LNCAP (cell line): ENCODE measurements around the gene JDP2.

Experiments
- TF ChIP-seq, protein P1 (sequence below): fragments of 450-650 bp; IDR thresholded peaks from 2 replicates; pipeline ENCODE4 v1.5.1; 2017; ENCODE audit warnings: mild to moderate bottlenecking

The JDP2 gene

DNA sequence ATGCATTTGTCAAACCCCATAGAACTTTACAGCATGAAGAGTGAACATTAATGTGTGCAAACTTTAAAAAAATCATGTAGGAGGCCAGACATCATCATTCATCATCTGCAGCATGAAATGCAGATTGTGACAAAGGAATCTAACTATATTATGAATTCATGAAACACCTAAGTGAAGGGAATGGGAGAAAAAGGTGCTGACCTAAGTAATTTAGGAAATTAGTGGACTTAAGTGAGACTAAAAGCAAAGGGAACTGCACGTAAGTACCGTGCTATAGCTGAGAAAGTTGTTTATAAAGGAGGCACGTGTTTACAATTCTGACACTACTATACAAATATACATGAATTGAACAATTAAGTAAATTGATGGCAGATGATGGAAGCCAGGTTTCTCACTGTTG is 37.6 kb upstream of the JDP2 start:
- TF ChIP-seq, protein P1, sequence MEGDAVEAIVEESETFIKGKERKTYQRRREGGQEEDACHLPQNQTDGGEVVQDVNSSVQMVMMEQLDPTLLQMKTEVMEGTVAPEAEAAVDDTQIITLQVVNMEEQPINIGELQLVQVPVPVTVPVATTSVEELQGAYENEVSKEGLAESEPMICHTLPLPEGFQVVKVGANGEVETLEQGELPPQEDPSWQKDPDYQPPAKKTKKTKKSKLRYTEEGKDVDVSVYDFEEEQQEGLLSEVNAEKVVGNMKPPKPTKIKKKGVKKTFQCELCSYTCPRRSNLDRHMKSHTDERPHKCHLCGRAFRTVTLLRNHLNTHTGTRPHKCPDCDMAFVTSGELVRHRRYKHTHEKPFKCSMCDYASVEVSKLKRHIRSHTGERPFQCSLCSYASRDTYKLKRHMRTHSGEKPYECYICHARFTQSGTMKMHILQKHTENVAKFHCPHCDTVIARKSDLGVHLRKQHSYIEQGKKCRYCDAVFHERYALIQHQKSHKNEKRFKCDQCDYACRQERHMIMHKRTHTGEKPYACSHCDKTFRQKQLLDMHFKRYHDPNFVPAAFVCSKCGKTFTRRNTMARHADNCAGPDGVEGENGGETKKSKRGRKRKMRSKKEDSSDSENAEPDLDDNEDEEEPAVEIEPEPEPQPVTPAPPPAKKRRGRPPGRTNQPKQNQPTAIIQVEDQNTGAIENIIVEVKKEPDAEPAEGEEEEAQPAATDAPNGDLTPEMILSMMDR = no peak

DNA sequence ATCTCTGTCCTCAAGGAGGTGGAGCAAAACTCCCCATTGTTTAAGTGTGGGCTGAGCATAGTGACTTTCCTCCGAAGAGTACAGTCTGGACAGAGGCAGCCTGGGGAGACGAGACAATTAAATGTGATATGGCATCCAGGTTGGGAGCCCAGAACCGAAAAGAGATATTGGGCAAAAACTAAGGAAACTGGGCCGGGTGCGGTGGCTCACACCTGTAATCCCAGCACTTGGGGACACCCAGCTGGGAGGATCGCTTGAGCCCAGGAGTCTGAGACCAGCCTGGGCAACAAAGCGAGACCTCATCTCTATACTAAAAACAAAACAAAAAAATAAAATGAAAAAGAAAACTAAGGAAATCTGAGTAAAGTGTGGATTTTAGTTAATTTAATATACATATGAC is 35.9 kb upstream of the JDP2 start:
- TF ChIP-seq, protein P1 = no peak

DNA sequence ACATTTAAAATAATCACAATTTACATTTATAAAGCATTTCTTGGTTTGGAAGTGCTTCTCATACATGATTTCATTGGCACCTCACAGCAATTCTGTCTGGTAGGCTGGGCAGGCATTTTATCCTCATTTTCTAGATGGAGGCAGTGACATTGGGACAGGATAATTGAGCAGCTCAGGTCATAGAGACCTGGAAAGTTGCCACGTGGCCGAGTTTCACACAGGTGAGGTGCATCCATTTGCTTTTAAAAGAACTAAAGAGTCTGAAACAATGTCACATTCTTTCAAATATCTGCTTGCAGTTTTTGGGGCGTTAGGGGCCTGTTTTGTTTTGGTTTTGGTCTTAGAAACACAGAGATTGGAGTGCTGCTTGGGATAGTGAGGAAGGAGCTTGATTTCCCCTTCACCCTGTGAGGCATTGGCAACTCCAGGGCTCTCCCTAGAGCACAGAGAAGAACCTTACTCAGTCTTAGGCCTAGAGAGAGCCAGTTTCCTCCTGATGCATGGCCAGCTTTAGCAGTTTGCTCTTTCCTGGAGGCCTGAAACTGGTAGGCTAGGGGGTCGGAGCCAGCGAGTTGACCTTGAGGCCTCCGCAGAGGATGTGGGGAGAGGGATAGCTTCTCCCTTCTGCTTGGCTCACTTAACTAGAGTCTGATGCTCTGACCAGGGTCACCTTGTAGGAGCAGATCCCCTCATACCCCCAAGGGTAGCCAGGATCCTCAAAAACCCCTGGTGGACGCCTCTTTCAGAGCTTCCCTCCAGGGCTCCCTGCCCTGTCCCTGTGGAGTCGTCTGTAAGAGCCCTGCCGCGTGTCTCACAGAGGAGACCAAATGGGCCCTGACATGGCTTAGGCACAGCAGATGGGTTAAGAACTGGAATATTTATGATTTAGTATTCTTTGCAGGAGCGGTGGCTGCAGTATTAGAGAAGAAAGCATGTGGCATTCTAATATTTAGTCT is 34.9 kb upstream of the JDP2 start:
- TF ChIP-seq, protein P1 = no peak

DNA sequence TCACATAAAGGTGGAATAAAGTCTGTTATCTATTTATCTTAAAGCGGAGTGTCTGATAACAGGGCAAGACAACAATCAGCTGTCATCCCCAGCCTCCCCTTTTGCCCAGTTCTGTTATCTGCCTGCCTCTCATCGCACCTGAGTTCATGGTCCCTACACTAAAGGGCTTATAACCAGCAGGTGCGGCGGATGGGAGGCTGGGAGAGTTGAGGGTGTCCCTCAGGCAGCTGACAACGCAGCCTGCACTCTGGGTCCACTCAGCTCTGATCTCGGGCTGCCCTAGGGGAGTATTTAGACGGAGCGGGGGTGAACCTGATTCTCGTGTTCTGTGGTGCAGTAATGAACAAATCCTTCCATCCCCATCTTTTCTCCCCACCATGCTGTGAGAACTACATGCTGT is 34.0 kb upstream of the JDP2 start:
- TF ChIP-seq, protein P1 = no peak

DNA sequence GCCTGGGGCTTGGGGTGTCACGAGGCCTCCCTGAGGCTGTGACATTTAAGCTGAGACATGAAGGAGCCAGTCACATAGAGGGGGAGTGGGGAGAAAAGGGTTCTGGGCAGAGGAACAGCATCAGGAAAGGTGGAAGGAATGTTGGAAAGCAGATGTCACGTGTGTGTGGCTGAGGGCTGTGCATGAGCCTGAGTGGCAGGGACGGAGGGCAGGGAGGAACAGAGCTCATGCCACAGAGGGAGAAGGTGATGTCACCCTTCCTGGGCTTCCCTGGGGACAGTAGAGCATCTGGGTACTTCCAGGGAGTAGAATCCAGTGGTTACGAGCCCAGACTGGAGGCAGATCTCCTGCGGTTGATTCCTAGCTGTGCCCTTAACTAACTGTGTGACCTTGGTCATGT is 32.0 kb upstream of the JDP2 start:
- TF ChIP-seq, protein P1 = no peak

DNA sequence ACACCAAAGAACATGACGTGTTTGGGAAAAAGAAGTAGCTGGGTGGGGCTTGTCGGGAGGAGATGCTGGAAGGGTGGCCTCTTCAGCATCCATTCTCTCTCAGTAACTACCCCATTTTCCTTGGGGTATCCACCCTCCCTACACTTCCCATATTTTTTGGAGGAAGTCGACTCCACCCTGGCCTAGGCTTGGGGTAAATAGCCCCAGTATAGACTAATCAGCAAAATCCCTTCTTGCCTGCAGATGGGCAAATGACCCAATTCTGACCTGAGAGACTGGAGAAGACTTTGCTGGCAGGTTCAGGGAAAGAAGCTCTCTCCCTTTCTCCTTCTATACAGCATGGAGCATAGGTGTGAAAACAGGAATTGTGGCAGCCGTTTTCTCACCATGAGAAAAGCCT is 28.5 kb upstream of the JDP2 start:
- TF ChIP-seq, protein P1 = no peak

DNA sequence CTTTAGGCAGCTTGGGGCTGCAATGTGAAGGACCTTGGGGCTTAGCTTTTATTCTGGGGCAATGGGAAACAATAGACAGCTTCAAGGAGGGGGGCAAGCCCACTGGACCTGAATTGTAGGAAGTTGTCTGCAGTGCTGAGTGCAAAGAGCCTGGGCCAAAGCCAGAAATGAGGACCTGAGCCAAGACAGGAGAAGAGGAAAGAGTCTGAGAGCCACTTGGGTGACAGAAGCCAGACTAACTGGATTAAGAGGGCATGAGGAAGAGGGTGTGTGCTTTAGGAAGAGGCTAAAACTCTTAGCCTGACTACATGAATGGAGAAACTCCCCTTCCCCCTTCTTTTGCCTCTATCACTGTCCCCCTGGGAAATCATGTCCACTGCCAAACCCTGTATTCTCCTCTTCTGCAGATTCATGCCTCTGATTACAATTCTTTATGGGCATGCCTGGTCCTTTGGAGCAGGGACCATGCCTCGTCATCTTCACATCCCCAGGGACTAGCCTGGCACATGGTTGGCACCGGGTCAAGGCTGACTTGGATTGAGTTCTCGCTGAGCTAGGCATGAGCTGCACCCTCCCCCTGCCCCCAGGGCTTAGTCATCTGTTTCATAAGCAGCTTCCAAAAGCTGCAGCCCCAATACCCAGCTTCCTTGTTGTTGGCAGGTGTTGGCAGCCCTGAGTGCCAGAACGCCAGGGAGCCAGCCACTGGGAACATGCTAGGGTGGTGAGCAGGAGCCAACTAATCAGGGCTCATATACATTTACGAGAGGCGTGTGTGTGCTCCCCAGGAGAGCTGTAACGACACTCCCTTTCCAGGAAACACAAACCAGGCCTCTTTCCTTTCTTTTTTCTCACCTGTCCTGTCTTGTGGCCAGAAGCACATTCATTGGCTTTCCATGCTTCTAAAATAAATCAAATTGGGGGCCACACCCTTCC is 27.7 kb upstream of the JDP2 start:
- TF ChIP-seq, protein P1 = no peak
